Measurements from ENCODE around the gene OR52A5. TPM values are rescaled to one million over a fixed set of nuclear protein-coding genes. Genes with fewer than 3 reads are reported as not detected.

The OR52A5 gene
- polyA plus RNA-seq (not detected in 3 replicates), polyA minus RNA-seq (not detected in 3 replicates)
- not detected for polyA plus RNA-seq (2011; ENCODE audit: low read depth)
- not detected in 2 replicates for polyA plus RNA-seq (2011; cell fraction: cytosol; rRNA removed)
- not detected in 2 replicates for polyA plus RNA-seq (2011; cell fraction: nucleus; rRNA removed)
- polyA plus RNA-seq (2012; ENCODE audit: low replicate concordance), result not detected in 2 replicates
- not detected for polyA minus RNA-seq (2011; cell fraction: cytosol; rRNA and poly(A)+ RNA removed)
- polyA minus RNA-seq (2011; cell fraction: nucleus; rRNA and poly(A)+ RNA removed), result not detected in 2 replicates

DNA sequence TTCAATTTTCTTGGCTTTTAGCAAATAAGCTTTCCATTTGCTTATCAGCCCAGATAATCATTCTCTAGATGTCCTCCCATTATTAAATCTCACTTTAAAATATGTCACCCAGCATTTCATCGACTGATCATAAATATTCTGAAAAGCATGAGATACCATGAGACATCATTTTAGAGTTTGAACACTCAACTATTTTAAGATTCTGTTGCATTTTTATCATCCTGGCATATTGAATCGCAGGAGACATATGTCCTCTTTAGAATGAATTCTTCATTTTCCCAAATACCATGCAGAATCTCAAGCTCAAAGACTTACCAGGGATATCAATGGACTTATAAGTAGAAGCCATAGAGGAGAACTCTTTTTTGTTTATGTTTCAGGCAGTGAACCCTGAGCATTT is at the start of gene OR52A5:
TSS of gene OR52A5 (minus strand) at position 361 of the 400 bp plus-strand sequence. CDS start 5,714 bp downstream, outside the sequence.
- Histone ChIP-seq H3K4me1 (ENCODE audit: control insufficient read depth, extremely low read depth, insufficient read depth, low read length) (no peaks in the 10 kb centered on the region), H2AFZ (ENCODE audit: control insufficient read depth, low read length) (no peak within 1 kb of the TSS), H3K27ac (ENCODE audit: control insufficient read depth, insufficient read depth, low read length) (no peak within 1 kb of the TSS), H3K36me3 (ENCODE audit: control insufficient read depth in 2 of 2, extremely low read depth in 1 of 2, insufficient read depth in 2 of 2, low read length in 2 of 2) (no peaks in the 10 kb centered on the region), H3K27me3 (ENCODE audit: control insufficient read depth, extremely low read depth, insufficient read depth, low read length) (no peaks in the 10 kb centered on the region), H3K9me3 (ENCODE audit: control insufficient read depth, low read depth, low read length) (no peaks in the 10 kb centered on the region), H3K9me1 (ENCODE audit: control insufficient read depth, extremely low read depth, insufficient read depth, low read length) (no peaks in the 10 kb centered on the region), H3K79me2 (ENCODE audit: control insufficient read depth, insufficient read depth, low read length) (no peaks in the 10 kb centered on the region), H3K4me2 (ENCODE audit: control insufficient read depth, extremely low read depth, insufficient read depth, low read depth, low read length) (no peak within 1 kb of the TSS), H4K20me1 (ENCODE audit: control insufficient read depth, extremely low read depth, insufficient read depth, low read length) (no peaks in the 10 kb centered on the region), H3K9ac (ENCODE audit: control insufficient read depth, extremely low read depth, insufficient read depth, low read length) (no peak within 1 kb of the TSS), H3K4me3 (ENCODE audit: control insufficient read depth in 2 of 3, extremely low read depth in 1 of 3, insufficient read depth in 2 of 3, low read depth in 1 of 3, low read length in 3 of 3) (no peak within 1 kb of the TSS)
- TF ChIP-seq EZH2 (IDR thresholded peaks at IDR 0.05; ENCODE audit: low read length), result no peak
- no peak for TF ChIP-seq CTCF (optimal IDR thresholded peaks at IDR 0.05 in 1 of 3, IDR thresholded peaks at IDR 0.05 in 1 of 3, conservative IDR thresholded peaks at IDR 0.05 in 1 of 3; ENCODE audit: extremely low read depth in 1 of 3, insufficient read depth in 2 of 3, low read length in 3 of 3)
- FAIRE-seq (no peak), DNase-seq (ENCODE audit: low read depth, low spot score) (no peak)
- dilution Hi-C loops (cut with MboI; ENCODE audit: extremely low pct_ligation_motif_present, low sequenced_read_pairs), result no loop called here

GRCh38 chr11:5178046-5178837 is 40.1 kb upstream of the OR52A5 start:
- Histone ChIP-seq H3K36me3 (ENCODE audit: control insufficient read depth in 2 of 2, extremely low read depth in 1 of 2, insufficient read depth in 2 of 2, low read length in 2 of 2) (no peaks in the 10 kb centered on the region), H4K20me1 (ENCODE audit: control insufficient read depth, extremely low read depth, insufficient read depth, low read length) (no peaks in the 10 kb centered on the region), H3K4me3 (ENCODE audit: control insufficient read depth in 2 of 3, extremely low read depth in 1 of 3, insufficient read depth in 2 of 3, low read depth in 1 of 3, low read length in 3 of 3) (no peak overlapping the region), H3K9me1 (ENCODE audit: control insufficient read depth, extremely low read depth, insufficient read depth, low read length) (no peaks in the 10 kb centered on the region), H2AFZ (ENCODE audit: control insufficient read depth, low read length) (no peak overlapping the region), H3K79me2 (ENCODE audit: control insufficient read depth, insufficient read depth, low read length) (no peaks in the 10 kb centered on the region), H3K4me1 (ENCODE audit: control insufficient read depth, extremely low read depth, insufficient read depth, low read length) (no peaks in the 10 kb centered on the region), H3K9me3 (ENCODE audit: control insufficient read depth, low read depth, low read length) (peaks cover 2% of the 10 kb centered on the region), H3K27ac (ENCODE audit: control insufficient read depth, insufficient read depth, low read length) (no peak overlapping the region), H3K4me2 (ENCODE audit: control insufficient read depth, extremely low read depth, insufficient read depth, low read depth, low read length) (no peak overlapping the region), H3K27me3 (ENCODE audit: control insufficient read depth, extremely low read depth, insufficient read depth, low read length) (no peaks in the 10 kb centered on the region), H3K9ac (ENCODE audit: control insufficient read depth, extremely low read depth, insufficient read depth, low read length) (no peak overlapping the region)
- DNase-seq (ENCODE audit: low read depth, low spot score) (no peak), FAIRE-seq (no peak)
- TF ChIP-seq EZH2 (IDR thresholded peaks at IDR 0.05; ENCODE audit: low read length), result no peak
- TF ChIP-seq CTCF (optimal IDR thresholded peaks at IDR 0.05 in 1 of 3, IDR thresholded peaks at IDR 0.05 in 1 of 3, conservative IDR thresholded peaks at IDR 0.05 in 1 of 3; ENCODE audit: extremely low read depth in 1 of 3, insufficient read depth in 2 of 3, low read length in 3 of 3), result no peak
- dilution Hi-C loops (cut with MboI; ENCODE audit: extremely low pct_ligation_motif_present, low sequenced_read_pairs), result no loop called here

All from keratinocyte (primary cell).